ENCODE results near the gene TRIM31.

Gene TRIM31

GRCh38 chr6:30111266-30111856 lies 1.5 kb downstream of the TRIM31 start:
- H3K4me3 ChIP-seq (ENCODE audit: low read length): no peak overlapping the region
- DNase-seq (ENCODE audit: low read depth): no peak
- no peak for TF ChIP-seq CTCF (conservative IDR thresholded peaks at IDR 0.05; ENCODE audit: low read depth, low read length)

- TF ChIP-seq CTCF (conservative IDR thresholded peaks at IDR 0.05; ENCODE audit: low read depth, low read length): no peak
- no peak for DNase-seq (ENCODE audit: low read depth)
- H3K4me3 ChIP-seq (ENCODE audit: low read length): no peak overlapping the region
Measured at GRCh38 chr6:30104661-30105060, 8.2 kb downstream of the TRIM31 start.

- no peak for TF ChIP-seq CTCF (conservative IDR thresholded peaks at IDR 0.05; ENCODE audit: low read depth, low read length)
- DNase-seq (ENCODE audit: low read depth): no peak
- no peak overlapping the region for H3K4me3 ChIP-seq (ENCODE audit: low read length)
Measured at GRCh38 chr6:30103872-30104179, 9.1 kb downstream of the TRIM31 start.

- TF ChIP-seq CTCF (conservative IDR thresholded peaks at IDR 0.05; ENCODE audit: low read depth, low read length): peak; percentile 91
- peak overlapping the region; percentile 40 for H3K4me3 ChIP-seq (ENCODE audit: low read length)
- DNase-seq (ENCODE audit: low read depth): peak; percentile 36
Measured at GRCh38 chr6:30102970-30103871, 9.7 kb downstream of the TRIM31 start.

GRCh38 chr6:30102414-30102969 lies 10.4 kb downstream of the TRIM31 start:
- peak overlapping the region; percentile 54 for H3K4me3 ChIP-seq (ENCODE audit: low read length)
- DNase-seq (ENCODE audit: low read depth): no peak
- TF ChIP-seq CTCF (conservative IDR thresholded peaks at IDR 0.05; ENCODE audit: low read depth, low read length): no peak

GRCh38 chr6:30101444-30102413 lies 11.2 kb downstream of the TRIM31 start:
- DNase-seq (ENCODE audit: low read depth): peak; percentile 40
- TF ChIP-seq CTCF (conservative IDR thresholded peaks at IDR 0.05; ENCODE audit: low read depth, low read length): no peak

More at GRCh38 chr6:30101444-30102413, 11.2 kb downstream of the TRIM31 start:
- H3K4me3 ChIP-seq (ENCODE audit: low read length): peak overlapping the region; percentile 54

Measured in retinal pigment epithelial cell (primary cell).